NCI-H748 (cell line): ENCODE data around the gene CMTM8.

ENCODE experiments used
- DNase-seq: peaks from one replicate; lab custom pipeline; 2025; ENCODE audit not compliant: unreplicated experiment; lab: John Stamatoyannopoulos, UW

Gene CMTM8

GRCh38 chr3:32404714-32405113 is 166.2 kb downstream of the CMTM8 start:
- DNase-seq, result no peak

GRCh38 chr3:32405155-32405554 is 166.7 kb downstream of the CMTM8 start:
- no peak for DNase-seq

- DNase-seq, result no peak
Measured at GRCh38 chr3:32405711-32406323, 167.3 kb downstream of the CMTM8 start.

GRCh38 chr3:32406486-32407408 is 168.3 kb downstream of the CMTM8 start:
- peak; percentile 79 for DNase-seq

- DNase-seq, result no peak
Measured at GRCh38 chr3:32410367-32411246, 172.1 kb downstream of the CMTM8 start.

- no peak for DNase-seq
Measured at GRCh38 chr3:32411442-32411841, 173.0 kb downstream of the CMTM8 start.

GRCh38 chr3:32412887-32413286 is 174.4 kb downstream of the CMTM8 start:
- peak; percentile 38 for DNase-seq

GRCh38 chr3:32413845-32414521 is 175.5 kb downstream of the CMTM8 start:
- DNase-seq, result no peak

- no peak for DNase-seq
Measured at GRCh38 chr3:32414522-32415202, 176.2 kb downstream of the CMTM8 start.

GRCh38 chr3:32419742-32420125 is 181.3 kb downstream of the CMTM8 start:
- no peak for DNase-seq
